ENCODE data around the gene CHST11.

DNA sequence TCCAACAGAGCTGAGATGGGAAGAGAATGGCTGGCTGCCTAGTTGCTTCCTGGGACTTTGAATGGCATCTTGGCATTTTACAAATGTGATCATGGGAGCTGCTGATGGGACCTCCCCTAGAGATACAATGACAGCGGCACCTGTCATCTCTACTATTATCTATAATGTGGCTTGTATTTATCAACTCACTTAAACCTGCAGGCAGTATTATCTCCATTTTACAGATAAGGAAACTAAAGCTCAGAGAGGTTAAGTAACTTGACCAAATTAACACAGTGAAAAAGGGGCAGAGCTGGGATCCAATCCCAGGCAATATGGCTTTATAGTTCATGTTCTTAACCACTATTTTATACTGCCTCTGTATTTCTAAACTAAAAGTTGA is 111.7 kb downstream of the CHST11 start:
- no peak for TF ChIP-seq NFXL1 (IDR thresholded peaks at IDR 0.05; ENCODE audit: borderline replicate concordance)
- TF ChIP-seq POLR2AphosphoS5 (IDR thresholded peaks at IDR 0.05; ENCODE audit: low read length), result no peak
- no peak for TF ChIP-seq HDGF (IDR thresholded peaks at IDR 0.05)
- TF ChIP-seq RAD21 (IDR thresholded peaks at IDR 0.05; ENCODE audit: insufficient read depth, low read depth, low read length), result no peak
- TF ChIP-seq, protein P1, sequence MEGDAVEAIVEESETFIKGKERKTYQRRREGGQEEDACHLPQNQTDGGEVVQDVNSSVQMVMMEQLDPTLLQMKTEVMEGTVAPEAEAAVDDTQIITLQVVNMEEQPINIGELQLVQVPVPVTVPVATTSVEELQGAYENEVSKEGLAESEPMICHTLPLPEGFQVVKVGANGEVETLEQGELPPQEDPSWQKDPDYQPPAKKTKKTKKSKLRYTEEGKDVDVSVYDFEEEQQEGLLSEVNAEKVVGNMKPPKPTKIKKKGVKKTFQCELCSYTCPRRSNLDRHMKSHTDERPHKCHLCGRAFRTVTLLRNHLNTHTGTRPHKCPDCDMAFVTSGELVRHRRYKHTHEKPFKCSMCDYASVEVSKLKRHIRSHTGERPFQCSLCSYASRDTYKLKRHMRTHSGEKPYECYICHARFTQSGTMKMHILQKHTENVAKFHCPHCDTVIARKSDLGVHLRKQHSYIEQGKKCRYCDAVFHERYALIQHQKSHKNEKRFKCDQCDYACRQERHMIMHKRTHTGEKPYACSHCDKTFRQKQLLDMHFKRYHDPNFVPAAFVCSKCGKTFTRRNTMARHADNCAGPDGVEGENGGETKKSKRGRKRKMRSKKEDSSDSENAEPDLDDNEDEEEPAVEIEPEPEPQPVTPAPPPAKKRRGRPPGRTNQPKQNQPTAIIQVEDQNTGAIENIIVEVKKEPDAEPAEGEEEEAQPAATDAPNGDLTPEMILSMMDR (IDR thresholded peaks at IDR 0.05 in 2 of 3, conservative IDR thresholded peaks at IDR 0.05 in 1 of 3; ENCODE audit: control insufficient read depth in 2 of 3, extremely low read depth in 1 of 3, insufficient read depth in 1 of 3, low read depth in 3 of 3, low read length in 3 of 3), result no peak
- TF ChIP-seq SUZ12 (IDR thresholded peaks at IDR 0.05; ENCODE audit: unreplicated experiment), result no peak
- no peak for TF ChIP-seq ZBED1 (IDR thresholded peaks at IDR 0.05; ENCODE audit: borderline replicate concordance)
- TF ChIP-seq EP300 (IDR thresholded peaks at IDR 0.05; ENCODE audit: borderline replicate concordance in 1 of 2, control insufficient read depth in 1 of 2, low read depth in 2 of 2, low read length in 2 of 2), result no peak
- TF ChIP-seq, protein P2, sequence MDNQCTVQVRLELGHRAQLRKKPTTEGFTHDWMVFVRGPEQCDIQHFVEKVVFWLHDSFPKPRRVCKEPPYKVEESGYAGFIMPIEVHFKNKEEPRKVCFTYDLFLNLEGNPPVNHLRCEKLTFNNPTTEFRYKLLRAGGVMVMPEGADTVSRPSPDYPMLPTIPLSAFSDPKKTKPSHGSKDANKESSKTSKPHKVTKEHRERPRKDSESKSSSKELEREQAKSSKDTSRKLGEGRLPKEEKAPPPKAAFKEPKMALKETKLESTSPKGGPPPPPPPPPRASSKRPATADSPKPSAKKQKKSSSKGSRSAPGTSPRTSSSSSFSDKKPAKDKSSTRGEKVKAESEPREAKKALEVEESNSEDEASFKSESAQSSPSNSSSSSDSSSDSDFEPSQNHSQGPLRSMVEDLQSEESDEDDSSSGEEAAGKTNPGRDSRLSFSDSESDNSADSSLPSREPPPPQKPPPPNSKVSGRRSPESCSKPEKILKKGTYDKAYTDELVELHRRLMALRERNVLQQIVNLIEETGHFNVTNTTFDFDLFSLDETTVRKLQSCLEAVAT (IDR thresholded peaks at IDR 0.05), result no peak
- no peak for TF ChIP-seq POLR2A (IDR thresholded peaks at IDR 0.05; ENCODE audit: low read depth, low read length)
- TF ChIP-seq, protein P3, sequence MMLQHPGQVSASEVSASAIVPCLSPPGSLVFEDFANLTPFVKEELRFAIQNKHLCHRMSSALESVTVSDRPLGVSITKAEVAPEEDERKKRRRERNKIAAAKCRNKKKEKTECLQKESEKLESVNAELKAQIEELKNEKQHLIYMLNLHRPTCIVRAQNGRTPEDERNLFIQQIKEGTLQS (IDR thresholded peaks at IDR 0.05; ENCODE audit: borderline replicate concordance, extremely low read depth, low read depth, low read length), result no peak
- TF ChIP-seq ZNF274 (IDR thresholded peaks at IDR 0.05; ENCODE audit: insufficient read depth, insufficient read length), result no peak
- TF ChIP-seq EZH2 (IDR thresholded peaks at IDR 0.05; ENCODE audit: borderline replicate concordance, control insufficient read depth, low read depth, low read length), result no peak
